Activated B cell treated with CpG ODN at 0.5 μM for 24 hours (primary cell): ENCODE measurements around the gene SMG9. TPM values are rescaled to one million over a fixed set of nuclear protein-coding genes. Genes with fewer than 3 reads are reported as not detected.
"Not testable (repeated sequence)": the region's sequence is repeated elsewhere in the genome, so short reads cannot be mapped to it uniquely, and the experiment has no call there.

Experiments
- ATAC-seq: fragments of 200-7000 bp; cut with Tn5 transposase; one replicate; pipeline ENCODE4 v1.10.0; 2021; ENCODE audit warnings: low read depth, mild to moderate bottlenecking, moderate library complexity
- CTCF ChIA-PET: fragments of 350-600 bp; sonication (Branson Sonifier 250); formaldehyde crosslinking; loops from one replicate; lab custom pipeline; 2021; ENCODE audit warnings: antibody characterized with exemption; lab: Charles Lee
- POLR2A ChIA-PET: fragments of 350-600 bp; sonication (Branson Sonifier 250); formaldehyde crosslinking; loops from one replicate; lab custom pipeline; 2021; ENCODE audit warnings: antibody characterized with exemption; lab: Charles Lee
- DNase-seq: peaks from one replicate; pipeline ENCODE4 v3.0.0; 2022
- H3K27ac Mint-ChIP-seq: one replicate; pipeline ENCODE4 v1.8.0; 2020; ENCODE audit warnings: mixed read lengths
- H3K27me3 Mint-ChIP-seq: one replicate; pipeline ENCODE4 v1.8.0; 2021; ENCODE audit warnings: mixed read lengths
- H3K36me3 Mint-ChIP-seq: one replicate; pipeline ENCODE4 v1.8.0; 2021; ENCODE audit warnings: low read depth, mixed read lengths
- H3K4me1 Mint-ChIP-seq: one replicate; pipeline ENCODE4 v1.8.0; 2021; ENCODE audit warnings: mixed read lengths
- H3K4me3 Mint-ChIP-seq: one replicate; pipeline ENCODE4 v1.8.0; 2020; ENCODE audit warnings: mild to moderate bottlenecking, mixed read lengths
- H3K9me3 Mint-ChIP-seq: one replicate; pipeline ENCODE4 v1.8.0; 2020; ENCODE audit warnings: mixed read lengths
- intact Hi-C: fragments of 100-400 bp; cut with micrococcal nuclease; formaldehyde crosslinking; loops from one replicate; pipeline ENCODE4 v1.15.1; 2024
- total RNA-seq: library from RNA; stranded (reverse); gene quantifications from 2 replicates; pipeline ENCODE4 v1.2.3, GENCODE V29; 2022
- TF ChIP-seq, protein P1 (sequence below): fragments of 200-600 bp; IDR thresholded peaks from one replicate; pipeline ENCODE4 v1.8.0; 2022; ENCODE audit warnings: antibody characterized with exemption, mild to moderate bottlenecking

SMG9 gene
- total RNA-seq, 1 donor from 2014 or later = 105 TPM

- ChIA-PET CTCF (interaction anchor here (0.6 to 6.0 kb wide), 7 partner anchors 11 to 59 kb away, joined by 3 to 50 read pairs (median 5); partner anchors contain the start of genes KCNN4 and ZNF283), POLR2A (interaction anchor here (0.5 to 24.7 kb wide), 4 partner anchors 12 to 319 kb away, joined by 4 to 661 read pairs (median 192); partner anchors contain the start of genes KCNN4 and SMG9)
- DNase-seq (no peak), ATAC-seq (no peak)
- Mint-ChIP-seq H3K4me3 (no peak overlapping the region), H3K27ac (peak overlapping the region; percentile 94), H3K36me3 (peaks cover 76% of the 10 kb centered on the region), H3K4me1 (peaks cover 59% of the 10 kb centered on the region), H3K9me3 (no peaks in the 10 kb centered on the region), H3K27me3 (no peaks in the 10 kb centered on the region)
- TF ChIP-seq, protein P1, sequence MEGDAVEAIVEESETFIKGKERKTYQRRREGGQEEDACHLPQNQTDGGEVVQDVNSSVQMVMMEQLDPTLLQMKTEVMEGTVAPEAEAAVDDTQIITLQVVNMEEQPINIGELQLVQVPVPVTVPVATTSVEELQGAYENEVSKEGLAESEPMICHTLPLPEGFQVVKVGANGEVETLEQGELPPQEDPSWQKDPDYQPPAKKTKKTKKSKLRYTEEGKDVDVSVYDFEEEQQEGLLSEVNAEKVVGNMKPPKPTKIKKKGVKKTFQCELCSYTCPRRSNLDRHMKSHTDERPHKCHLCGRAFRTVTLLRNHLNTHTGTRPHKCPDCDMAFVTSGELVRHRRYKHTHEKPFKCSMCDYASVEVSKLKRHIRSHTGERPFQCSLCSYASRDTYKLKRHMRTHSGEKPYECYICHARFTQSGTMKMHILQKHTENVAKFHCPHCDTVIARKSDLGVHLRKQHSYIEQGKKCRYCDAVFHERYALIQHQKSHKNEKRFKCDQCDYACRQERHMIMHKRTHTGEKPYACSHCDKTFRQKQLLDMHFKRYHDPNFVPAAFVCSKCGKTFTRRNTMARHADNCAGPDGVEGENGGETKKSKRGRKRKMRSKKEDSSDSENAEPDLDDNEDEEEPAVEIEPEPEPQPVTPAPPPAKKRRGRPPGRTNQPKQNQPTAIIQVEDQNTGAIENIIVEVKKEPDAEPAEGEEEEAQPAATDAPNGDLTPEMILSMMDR = no peak
- intact Hi-C loops = no loop called here
These were observed 13.1 kb upstream of the SMG9 start for GRCh38 chr19:43767818-43768217.

DNA sequence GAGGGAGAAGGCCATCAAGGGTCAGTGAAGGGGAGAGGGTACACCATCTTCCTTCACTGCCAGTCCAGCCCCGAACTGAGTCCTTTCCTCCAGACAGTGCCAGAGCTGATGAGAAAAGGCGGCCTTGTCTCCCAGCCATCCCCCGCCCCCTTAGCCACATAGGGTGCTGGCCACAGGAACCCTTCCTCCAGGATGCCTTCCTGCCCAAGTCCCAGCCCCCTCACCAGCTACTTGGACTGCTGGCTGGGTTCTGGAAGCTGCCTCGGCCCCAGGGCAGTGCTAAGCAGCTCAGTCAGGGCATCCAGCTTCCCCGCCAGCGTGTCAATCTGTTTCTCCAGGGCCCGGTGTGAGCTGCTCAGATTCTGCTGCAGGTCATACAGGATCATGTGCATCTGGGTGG is 12.6 kb upstream of the SMG9 start:
- CTCF ChIA-PET = interaction anchor here (0.6 to 6.0 kb wide), 6 partner anchors 11 to 21 kb away, joined by 3 to 50 read pairs (median 7); partner anchors contain the start of gene KCNN4
- no peaks in the 10 kb centered on the region for H3K9me3 Mint-ChIP-seq
- POLR2A ChIA-PET = interaction anchor here (0.5 to 24.7 kb wide), 4 partner anchors 12 to 318 kb away, joined by 4 to 661 read pairs (median 192); partner anchors contain the start of genes KCNN4 and SMG9
- intact Hi-C loops = no loop called here
- TF ChIP-seq, protein P1 = no peak
- ATAC-seq (no peak), DNase-seq (no peak)
- peak overlapping the region; percentile 94 for H3K27ac Mint-ChIP-seq
- H3K4me1 Mint-ChIP-seq = peaks cover 63% of the 10 kb centered on the region
- H3K27me3 Mint-ChIP-seq = no peaks in the 10 kb centered on the region
- no peak overlapping the region for H3K4me3 Mint-ChIP-seq
- H3K36me3 Mint-ChIP-seq = peaks cover 72% of the 10 kb centered on the region

DNA sequence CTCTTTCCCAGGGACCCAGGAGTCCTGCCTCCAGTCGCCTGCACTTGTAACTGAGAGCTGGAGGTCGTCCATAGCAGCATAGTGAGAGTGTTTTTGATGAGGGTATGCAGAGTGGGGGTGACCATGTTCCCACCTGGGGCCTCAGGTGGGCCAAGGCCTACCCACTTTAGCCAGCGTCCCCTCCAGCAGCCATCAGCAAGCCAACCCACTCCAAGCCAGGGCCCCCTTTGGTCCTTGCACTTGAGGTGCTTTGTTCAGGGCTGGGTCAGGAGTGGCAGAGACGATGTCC is 11.9 kb upstream of the SMG9 start:
- ChIA-PET CTCF (interaction anchor here (0.6 to 6.0 kb wide), 10 partner anchors 11 to 43 kb away, joined by 3 to 50 read pairs (median 6); partner anchors contain the start of genes KCNN4 and SMG9), POLR2A (interaction anchor here (0.7 to 24.7 kb wide), 5 partner anchors 13 to 98 kb away, joined by 5 to 661 read pairs (median 28); partner anchors contain the start of genes KCNN4 and SMG9)
- Mint-ChIP-seq H3K27ac (peak overlapping the region; percentile 94), H3K9me3 (no peaks in the 10 kb centered on the region), H3K4me1 (peaks cover 64% of the 10 kb centered on the region), H3K4me3 (peak overlapping the region; percentile 76), H3K27me3 (no peaks in the 10 kb centered on the region), H3K36me3 (peaks cover 67% of the 10 kb centered on the region)
- intact Hi-C loops = loop anchor here (1.0 kb wide), 1 partner anchor 14 kb away; the partner anchor contains the start of gene KCNN4
- ATAC-seq (no peak), DNase-seq (no peak)
- TF ChIP-seq, protein P1 = no peak

- peak; percentile 55 for DNase-seq
- peaks cover 68% of the 10 kb centered on the region for H3K4me1 Mint-ChIP-seq
- no peaks in the 10 kb centered on the region for H3K9me3 Mint-ChIP-seq
- intact Hi-C loops = loop anchor here (1.0 kb wide), 2 partner anchors 11 to 20 kb away; partner anchors contain the start of gene SMG9
- peak; percentile 84 for ATAC-seq
- H3K36me3 Mint-ChIP-seq = peaks cover 55% of the 10 kb centered on the region
- no peaks in the 10 kb centered on the region for H3K27me3 Mint-ChIP-seq
- POLR2A ChIA-PET = interaction anchor here (0.5 to 24.7 kb wide), 9 partner anchors 13 to 983 kb away, joined by 3 to 661 read pairs (median 6); partner anchors contain the start of genes BCL3, IRGQ, KCNN4 and PHLDB3
- TF ChIP-seq, protein P1 = no peak
- peak overlapping the region; percentile 76 for H3K4me3 Mint-ChIP-seq
- CTCF ChIA-PET = interaction anchor here (1.3 to 6.0 kb wide), 6 partner anchors 12 to 22 kb away, joined by 3 to 50 read pairs (median 22); partner anchors contain the start of gene SMG9
- H3K27ac Mint-ChIP-seq = peak overlapping the region; percentile 94
These were observed 10.5 kb upstream of the SMG9 start for GRCh38 chr19:43765109-43765876.

- ChIA-PET CTCF (interaction anchor here (2.7 to 6.0 kb wide), 4 partner anchors 11 to 20 kb away, joined by 11 to 50 read pairs (median 42); partner anchors contain the start of gene SMG9), POLR2A (interaction anchor here (1.2 to 24.7 kb wide), 5 partner anchors 12 to 169 kb away, joined by 5 to 661 read pairs (median 28); partner anchors contain the start of genes IRGQ, KCNN4 and SMG9)
- H3K4me3 Mint-ChIP-seq, DNase-seq, H3K9me3 Mint-ChIP-seq, ATAC-seq, H3K27me3 Mint-ChIP-seq: not testable (repeated sequence)
- intact Hi-C loops = loop anchor here (1.0 kb wide), 2 partner anchors 10 to 19 kb away; partner anchors contain the start of gene SMG9
- peak overlapping the region; percentile 94 for H3K27ac Mint-ChIP-seq
- peaks cover 49% of the 10 kb centered on the region for H3K36me3 Mint-ChIP-seq
- peaks cover 70% of the 10 kb centered on the region for H3K4me1 Mint-ChIP-seq
These were observed 9.9 kb upstream of the SMG9 start for GRCh38 chr19:43764684-43765083.
